ENCODE results near the gene PAFAH1B1. TPM values are rescaled to one million over a fixed set of nuclear protein-coding genes. Genes with fewer than 3 reads are reported as not detected.
"Not testable (repeated sequence)": the region's sequence is repeated elsewhere in the genome, so short reads cannot be mapped to it uniquely, and the experiment has no call there.

The PAFAH1B1 gene
- total RNA-seq, 1 donor from 2014 or later: 34.5 TPM

DNA sequence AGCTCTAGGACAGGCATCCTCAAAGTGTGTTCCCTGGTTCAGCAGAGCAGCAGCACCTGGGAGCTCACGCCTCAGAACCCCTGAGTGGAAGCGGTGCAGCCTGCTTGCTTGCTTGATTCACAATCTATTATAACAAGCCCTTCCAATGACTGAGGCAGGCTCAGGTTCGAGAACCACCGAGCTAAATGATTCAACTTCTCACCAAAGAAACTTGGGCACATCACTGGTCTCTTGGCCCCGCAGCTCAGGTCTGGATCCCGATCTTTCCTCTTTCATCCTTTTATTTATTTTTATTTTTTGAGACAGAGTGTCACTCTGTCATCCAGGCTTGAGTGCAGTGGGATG lies 93.6 kb downstream of the PAFAH1B1 start:
- DNase-seq (ENCODE audit: low spot score) (no peak), ATAC-seq (no peak)

DNA sequence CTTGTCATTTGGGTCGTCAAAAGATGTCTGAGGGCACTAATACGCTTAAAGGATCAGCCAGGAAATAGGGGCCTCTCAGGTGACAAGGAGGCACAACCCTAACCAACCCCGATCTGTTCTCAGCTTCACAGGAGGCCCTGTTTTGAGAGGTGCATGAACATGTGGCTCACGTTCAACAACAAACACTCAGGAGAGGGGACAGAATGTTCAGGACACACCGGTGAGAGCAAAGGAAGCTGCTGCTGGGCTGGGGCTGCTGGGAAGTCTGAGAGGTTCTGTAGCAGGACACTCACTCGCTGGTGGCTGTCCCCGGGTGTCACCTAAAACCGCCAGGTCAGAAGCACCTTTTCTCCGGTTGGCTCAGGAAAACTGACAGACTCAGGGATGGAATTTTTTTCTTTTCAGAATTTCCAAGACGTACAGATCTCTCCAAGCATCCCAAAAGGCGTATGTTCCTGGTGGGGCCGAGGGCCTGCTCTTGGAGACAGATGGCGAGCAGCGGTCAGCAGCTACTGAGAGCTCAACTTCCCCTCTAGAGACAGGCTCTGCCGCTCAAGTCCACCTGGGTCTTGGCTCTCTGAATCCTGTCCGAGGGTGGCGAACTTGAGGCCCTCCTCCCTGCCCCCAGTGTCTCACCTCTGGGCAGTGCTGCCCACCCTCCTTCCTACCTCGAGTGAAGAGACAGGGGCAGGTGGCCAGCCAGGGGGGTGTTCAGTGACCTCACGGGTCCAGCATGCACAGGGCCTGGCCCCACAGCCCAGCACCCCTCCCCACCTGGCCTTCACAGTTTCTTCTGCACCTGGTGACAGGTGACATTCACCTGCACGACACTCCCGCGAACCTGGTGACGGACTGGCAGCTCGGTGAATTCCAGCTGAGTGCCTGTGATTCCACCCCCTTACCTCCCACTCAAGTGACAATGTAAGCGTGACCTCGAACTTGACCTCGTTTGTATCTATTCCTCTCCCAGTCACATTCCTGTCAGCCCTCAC lies 95.2 kb downstream of the PAFAH1B1 start:
- ATAC-seq (peak; percentile 22), DNase-seq (ENCODE audit: low spot score) (peak; percentile 45)

DNA sequence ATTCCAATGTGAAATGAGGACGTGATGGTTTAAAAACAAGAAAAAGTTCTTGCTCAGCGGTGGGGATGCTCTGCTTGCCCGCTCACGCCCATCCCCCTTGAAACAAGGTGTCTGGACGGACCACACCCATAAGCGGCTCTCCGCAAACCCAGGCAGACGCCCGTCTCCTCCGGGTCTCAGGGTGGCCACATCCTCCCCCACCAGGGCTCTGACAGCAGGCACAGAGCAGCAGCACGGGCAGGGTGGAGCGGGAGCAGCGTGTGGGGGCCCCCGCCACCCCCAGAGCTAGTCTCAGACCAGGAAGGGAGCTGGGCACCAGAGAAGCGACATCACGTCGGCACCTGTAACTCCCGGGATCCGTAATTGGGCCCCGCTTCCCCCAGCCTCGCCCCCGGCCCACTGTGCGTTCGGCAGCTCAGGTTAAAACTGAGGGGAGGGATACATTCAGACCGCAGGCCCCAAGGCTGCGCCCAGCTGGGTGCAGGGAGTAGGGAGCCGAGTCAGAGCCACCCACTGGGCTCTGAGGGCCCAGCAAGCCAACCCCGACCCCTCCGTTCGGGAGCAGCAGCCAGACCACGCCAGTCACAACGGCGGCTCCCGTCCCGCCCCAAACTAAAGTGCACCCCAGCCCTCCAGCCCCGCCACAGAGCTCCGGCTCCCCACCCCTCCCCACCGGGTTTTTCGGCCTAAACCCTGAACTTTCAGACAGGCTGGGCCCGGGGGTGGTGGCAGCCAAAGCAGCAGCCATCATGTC lies 96.1 kb downstream of the PAFAH1B1 start:
- peak; percentile 10 for ATAC-seq
- DNase-seq (ENCODE audit: low spot score): peak; percentile 51

DNA sequence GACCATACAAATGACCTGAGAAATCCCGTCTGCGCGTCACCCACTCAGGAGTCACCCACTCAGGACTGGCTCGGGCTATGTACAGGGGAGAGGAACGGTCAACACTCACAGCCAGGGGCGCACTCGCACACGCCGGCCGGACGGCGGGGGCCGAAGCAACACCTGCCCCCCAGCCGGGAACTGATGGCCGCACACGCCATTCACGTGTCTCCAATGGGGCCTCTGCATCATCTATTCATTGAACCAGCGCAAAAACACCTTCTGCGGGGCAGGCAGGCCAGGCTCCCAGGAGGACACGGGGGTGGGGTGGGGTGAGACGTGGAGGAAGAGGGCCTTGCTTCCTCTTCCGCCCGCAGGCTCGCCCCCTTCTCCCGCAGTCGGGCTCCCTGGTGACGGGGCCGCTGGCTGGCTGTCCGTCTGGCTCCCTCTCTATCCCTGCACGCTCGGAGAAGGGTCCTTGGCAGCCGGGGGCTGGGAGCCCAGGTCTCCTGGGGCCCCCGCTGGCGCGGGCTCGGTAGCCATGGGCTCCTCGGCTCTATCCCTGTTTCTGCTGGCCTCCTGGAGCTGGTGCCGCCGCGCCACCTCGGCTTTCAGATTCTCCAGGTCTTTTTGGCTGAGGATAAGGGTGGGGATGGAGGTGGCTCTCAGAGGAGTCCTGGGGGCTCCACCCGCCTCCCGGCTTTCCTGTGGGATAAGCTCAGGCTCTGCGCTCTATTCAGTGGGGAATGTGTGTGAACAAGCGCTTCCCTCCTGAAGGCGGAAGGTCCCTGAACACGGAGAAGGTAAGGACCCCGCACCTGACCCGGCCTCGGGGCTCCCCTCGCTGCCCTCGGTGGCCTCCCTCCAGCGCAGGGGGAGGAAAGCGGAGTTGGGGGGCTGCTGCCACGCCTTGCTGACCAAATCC lies 97.0 kb downstream of the PAFAH1B1 start:
- DNase-seq (ENCODE audit: low spot score) (peak; percentile 46), ATAC-seq (no peak)

GRCh38 chr17:2691069-2691871 lies 97.8 kb downstream of the PAFAH1B1 start:
- peak; percentile 44 for DNase-seq (ENCODE audit: low spot score)
- no peak for ATAC-seq

- DNase-seq (ENCODE audit: low spot score) (peak; percentile 45), ATAC-seq (no peak)
Observed at GRCh38 chr17:2691965-2692780, 98.7 kb downstream of the PAFAH1B1 start.

DNA sequence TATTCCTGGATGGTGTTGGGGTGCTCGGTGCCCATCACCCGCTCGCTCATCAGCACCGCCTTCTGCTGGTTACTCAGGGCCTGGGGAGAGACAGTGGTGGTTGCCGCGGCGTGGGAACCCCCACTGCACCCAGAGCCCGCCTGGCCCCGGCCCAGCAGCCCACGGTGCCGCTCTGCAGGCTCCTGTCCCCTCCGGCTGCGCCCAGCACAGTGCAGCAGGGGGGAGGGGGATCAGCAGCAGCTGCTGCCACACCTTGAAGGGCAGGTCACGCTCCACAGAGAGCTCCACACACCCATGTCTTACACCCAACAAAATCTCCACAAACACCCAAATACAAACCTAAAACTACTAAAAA lies 99.3 kb downstream of the PAFAH1B1 start:
- DNase-seq (ENCODE audit: low spot score): no peak

GRCh38 chr17:2693561-2694380 lies 100.3 kb downstream of the PAFAH1B1 start:
- ATAC-seq (no peak), DNase-seq (ENCODE audit: low spot score) (peak; percentile 42)

More for the DNA sequence above, 99.3 kb downstream of the PAFAH1B1 start:
- ATAC-seq: no peak

DNA sequence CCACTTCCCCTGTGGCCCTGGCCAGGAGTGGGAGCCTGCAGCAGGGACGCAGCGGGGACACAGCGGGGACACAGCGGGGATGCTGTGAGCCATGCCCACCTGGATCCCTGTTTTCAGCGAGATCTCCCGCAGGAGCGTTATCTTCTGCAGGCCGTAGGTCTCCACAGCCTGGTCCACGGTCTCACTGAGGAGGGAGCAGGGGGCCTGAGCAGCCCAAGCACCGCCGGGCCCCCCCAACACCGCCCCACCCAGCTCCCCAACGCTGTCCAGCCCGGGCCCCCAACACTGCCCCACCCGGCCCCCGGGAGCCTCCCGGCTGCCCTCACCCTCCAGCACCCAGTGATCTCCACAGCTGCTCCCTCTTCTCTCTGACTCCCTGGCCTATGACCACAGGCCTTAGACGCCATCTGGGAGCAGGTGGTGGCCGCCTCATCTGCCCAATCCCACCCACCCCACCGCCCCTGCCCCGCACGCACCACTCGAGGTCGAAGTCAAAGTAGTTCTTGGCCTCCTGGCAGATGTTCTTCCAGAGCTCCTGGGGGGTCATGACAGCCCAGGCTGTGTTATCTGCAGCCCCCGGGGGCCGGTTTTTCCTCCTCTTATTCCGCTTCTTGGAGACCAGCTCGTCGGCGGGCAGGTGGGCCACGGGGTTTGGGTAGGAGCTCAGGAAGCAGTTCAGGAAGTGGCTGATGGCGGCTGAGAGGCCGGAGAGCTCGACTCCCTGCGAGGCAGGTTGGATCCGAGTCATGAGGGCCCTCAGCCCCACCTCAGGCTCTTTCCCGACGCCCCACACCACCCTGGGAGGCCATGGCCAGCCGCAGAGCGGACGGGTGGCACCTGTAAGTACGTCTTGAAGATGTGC lies 101.2 kb downstream of the PAFAH1B1 start:
- ATAC-seq (no peak), DNase-seq (ENCODE audit: low spot score) (peak; percentile 42)

DNA sequence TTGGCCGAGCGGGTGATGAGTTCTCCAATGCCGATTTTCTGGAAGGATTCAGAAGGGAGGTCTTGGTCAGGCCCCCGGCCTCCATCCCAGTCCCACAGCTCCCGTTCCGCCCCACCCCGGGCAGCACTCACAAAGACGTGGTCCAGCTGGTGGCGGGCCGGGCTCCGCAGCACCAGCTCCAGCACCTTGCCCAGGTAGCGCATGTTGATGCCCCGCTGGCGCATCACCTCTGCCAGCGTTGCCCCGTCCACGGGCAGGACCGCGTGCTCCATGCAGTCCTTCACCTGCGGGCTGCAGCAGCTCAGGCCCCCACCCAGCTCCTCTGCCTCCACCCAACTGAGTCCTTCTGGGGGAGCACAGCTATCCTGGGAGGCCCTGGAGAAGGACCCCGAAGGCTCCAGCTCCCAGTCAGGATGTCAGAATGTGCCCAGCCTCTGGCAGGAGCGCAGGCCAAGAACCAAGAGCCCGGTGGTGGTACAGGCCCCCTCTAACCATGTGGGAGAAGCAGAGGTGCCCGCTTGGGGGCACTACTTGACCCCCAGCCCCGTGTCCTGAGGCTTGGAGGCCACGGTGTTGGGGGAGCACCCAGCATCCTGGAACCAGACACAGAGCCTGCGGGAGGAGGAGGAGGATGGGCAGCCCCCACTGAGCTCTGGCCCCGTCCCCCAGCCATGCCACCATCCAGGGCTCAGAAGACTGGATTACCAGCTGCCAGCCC lies 101.9 kb downstream of the PAFAH1B1 start:
- no peak for ATAC-seq
- peak; percentile 43 for DNase-seq (ENCODE audit: low spot score)

- ATAC-seq (no peak), DNase-seq (ENCODE audit: low spot score) (peak; percentile 45)
Observed at GRCh38 chr17:2695961-2696760, 102.7 kb downstream of the PAFAH1B1 start.

DNA sequence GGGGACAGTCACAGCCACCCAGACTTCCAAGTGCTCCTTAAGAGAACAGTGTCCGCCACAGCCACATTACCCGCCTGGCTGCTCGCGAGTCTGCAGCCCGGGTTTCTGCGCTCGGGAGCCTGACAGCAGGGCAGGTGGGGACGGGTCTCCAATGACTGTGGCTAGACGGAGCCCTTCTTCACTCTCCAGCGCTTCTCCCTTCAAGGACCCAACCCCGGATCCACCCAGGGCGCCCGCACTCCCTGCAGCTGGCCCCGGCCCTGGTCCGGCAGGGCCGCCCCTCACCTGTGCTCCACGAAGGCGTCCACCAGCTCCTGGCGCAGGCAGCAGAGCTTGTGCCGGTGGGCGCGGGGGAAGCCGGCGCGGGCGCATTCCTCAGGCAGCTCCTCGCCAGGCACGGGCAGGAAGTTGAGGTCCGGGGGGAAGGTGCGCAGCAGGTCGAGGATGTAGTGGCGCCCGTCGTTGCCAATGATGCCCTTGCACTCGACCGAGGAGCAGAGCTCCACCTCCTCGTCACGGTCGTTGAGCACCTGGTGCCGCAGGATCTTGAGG lies 104.2 kb downstream of the PAFAH1B1 start:
- no peak for ATAC-seq
- DNase-seq (ENCODE audit: low spot score): no peak

GRCh38 chr17:2699216-2699805 lies 105.9 kb downstream of the PAFAH1B1 start:
- not testable (repeated sequence) for ATAC-seq
- DNase-seq (ENCODE audit: low spot score): peak; percentile 31

DNA sequence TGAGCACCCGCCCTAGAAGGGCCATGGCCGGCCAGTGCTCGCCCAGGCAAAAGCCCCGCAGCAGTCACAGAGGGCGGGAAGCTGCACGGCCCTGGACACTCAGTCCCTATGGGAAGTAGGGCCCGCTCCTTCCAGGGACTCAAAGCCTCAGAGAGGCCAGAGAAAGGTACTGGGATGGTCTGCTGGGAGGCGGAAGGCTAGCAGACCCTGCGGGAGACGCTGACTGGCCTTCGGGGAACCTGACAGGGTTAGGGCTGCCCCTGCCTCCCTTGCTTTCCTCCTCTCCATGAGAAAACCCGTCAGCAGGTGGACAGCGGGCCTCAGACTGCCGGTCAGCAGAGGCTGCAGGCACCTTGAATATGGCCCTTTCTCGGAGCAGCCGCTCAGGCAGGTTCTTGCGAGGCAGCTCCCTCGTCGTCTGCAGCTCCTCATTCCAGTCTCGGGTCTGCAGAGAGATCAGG lies 106.6 kb downstream of the PAFAH1B1 start:
- ATAC-seq: no peak
- no peak for DNase-seq (ENCODE audit: low spot score)

Data from left lobe of liver (tissue), 2 donors.